DND-41 (cell line): ENCODE results near the gene GLCE.

Source experiments
- ATAC-seq: fragments of 200-7000 bp; cut with Tn5 transposase; 3 replicates; pipeline ENCODE4 v1.9.1; 2021; ENCODE audit warnings: low read depth; ENCODE audit not compliant: insufficient read depth
- DNase-seq: peaks from one replicate; pipeline ENCODE4 v3.0.0-alpha.2; 2020
- H2AFZ ChIP-seq: 2 replicates; pipeline ENCODE4 v1.6.0; 2012; ENCODE audit warnings: low read depth, low read length
- H3K27ac ChIP-seq: 2 replicates; pipeline ENCODE4 v1.5.1; 2012; ENCODE audit warnings: low read length, inconsistent platforms
- H3K27me3 ChIP-seq: fragments of 200-600 bp; sonication (generic); 2 replicates; pipeline ENCODE4 v1.6.0; 2012; ENCODE audit warnings: low read length, mild to moderate bottlenecking, inconsistent platforms; ENCODE audit not compliant: insufficient read depth, poor library complexity
- H3K36me3 ChIP-seq: 2 replicates; pipeline ENCODE4 v1.5.1; 2012; ENCODE audit warnings: low read length, inconsistent platforms; ENCODE audit not compliant: insufficient read depth
- H3K4me1 ChIP-seq: 2 replicates; pipeline ENCODE4 v1.5.1; 2012; ENCODE audit warnings: mild to moderate bottlenecking, low read length; ENCODE audit not compliant: insufficient read depth
- H3K4me2 ChIP-seq: 2 replicates; pipeline ENCODE4 v1.6.0; 2012; ENCODE audit warnings: mild to moderate bottlenecking, moderate library complexity, low read length, inconsistent platforms; ENCODE audit not compliant: insufficient read depth
- H3K4me3 ChIP-seq, 2 experiments: fragments of 200-600 bp in 1 of 2; shearing (Covaris generic) in 1 of 2; 2 replicates each; pipeline ENCODE4 v1.5.1; 2012 to 2016; ENCODE audit warnings: inconsistent platforms in 2 of 2, low read length in 2 of 2, mild to moderate bottlenecking in 2 of 2, low read depth in 1 of 2, moderate library complexity in 1 of 2
- H3K79me2 ChIP-seq: 2 replicates; pipeline ENCODE4 v1.6.0; 2012; ENCODE audit warnings: low read length, inconsistent platforms; ENCODE audit not compliant: insufficient read depth
- H3K9ac ChIP-seq: 2 replicates; pipeline ENCODE4 v1.6.0; 2012; ENCODE audit warnings: low read depth, mild to moderate bottlenecking, inconsistent platforms, low read length, moderate library complexity
- H3K9me3 ChIP-seq: 2 replicates; pipeline ENCODE4 v1.5.1; 2012; ENCODE audit warnings: low read length, moderate library complexity, mild to moderate bottlenecking, inconsistent platforms; ENCODE audit not compliant: insufficient read depth, severe bottlenecking
- H4K20me1 ChIP-seq: 2 replicates; pipeline ENCODE4 v1.6.0; 2012; ENCODE audit warnings: low read length; ENCODE audit not compliant: insufficient read depth
- CTCF ChIP-seq: IDR thresholded peaks from 2 replicates; pipeline ENCODE4 v1.5.1; 2012; ENCODE audit warnings: borderline replicate concordance, low read length, moderate library complexity, mild to moderate bottlenecking; ENCODE audit not compliant: poor library complexity, severe bottlenecking; ENCODE audit errors: extremely low read depth
- EZH2 ChIP-seq: IDR thresholded peaks from 3 replicates; pipeline ENCODE4 v1.6.1; 2012; ENCODE audit warnings: borderline replicate concordance, low read depth, mild to moderate bottlenecking, moderate library complexity, low read length, inconsistent platforms; ENCODE audit not compliant: severe bottlenecking

GLCE gene

GRCh38 chr15:69170597-69170996 lies 10.2 kb downstream of the GLCE start:
- no peaks in the 10 kb centered on the region for H3K36me3 ChIP-seq
- no peak for DNase-seq
- no peak overlapping the region for H2AFZ ChIP-seq
- no peaks in the 10 kb centered on the region for H3K4me1 ChIP-seq
- TF ChIP-seq EZH2, result no peak
- TF ChIP-seq CTCF, result no peak
- H3K4me3 ChIP-seq, result no peak overlapping the region
- H4K20me1 ChIP-seq, result no peaks in the 10 kb centered on the region
- H3K27ac ChIP-seq, result no peak overlapping the region
- H3K4me2 ChIP-seq, result no peak overlapping the region
- ATAC-seq, result no peak
- no peaks in the 10 kb centered on the region for H3K27me3 ChIP-seq
- H3K9ac ChIP-seq, result no peak overlapping the region
- H3K79me2 ChIP-seq, result no peaks in the 10 kb centered on the region
- H3K9me3 ChIP-seq, result no peaks in the 10 kb centered on the region

GRCh38 chr15:69172847-69173246 lies 12.4 kb downstream of the GLCE start:
- no peaks in the 10 kb centered on the region for H4K20me1 ChIP-seq
- no peak overlapping the region for H3K9ac ChIP-seq
- H3K36me3 ChIP-seq, result no peaks in the 10 kb centered on the region
- H2AFZ ChIP-seq, result no peak overlapping the region
- H3K9me3 ChIP-seq, result no peaks in the 10 kb centered on the region
- H3K79me2 ChIP-seq, result no peaks in the 10 kb centered on the region
- H3K27me3 ChIP-seq, result no peaks in the 10 kb centered on the region
- no peak overlapping the region for H3K4me3 ChIP-seq
- TF ChIP-seq CTCF (no peak), EZH2 (no peak)
- ATAC-seq, result no peak
- no peak overlapping the region for H3K4me2 ChIP-seq
- no peak for DNase-seq
- H3K27ac ChIP-seq, result no peak overlapping the region
- no peaks in the 10 kb centered on the region for H3K4me1 ChIP-seq

DNA sequence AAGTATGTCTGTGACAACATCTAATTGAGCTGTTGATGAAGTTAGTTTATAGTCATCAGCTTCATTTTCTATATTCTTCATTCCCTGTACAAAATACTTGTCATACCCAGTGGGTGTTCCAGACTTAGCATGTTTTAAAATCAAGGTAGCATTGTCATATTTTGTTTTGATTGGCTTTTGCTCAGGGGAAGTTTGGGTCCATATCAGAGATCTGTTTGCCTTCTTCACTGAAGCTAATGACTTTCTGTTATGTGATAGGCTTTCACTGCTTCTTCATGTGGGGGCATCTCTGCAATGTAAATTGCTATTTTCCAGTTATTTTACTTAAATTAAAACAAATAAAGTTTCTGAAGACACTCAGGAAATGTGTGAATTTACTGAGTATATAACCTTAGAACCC lies 15.1 kb downstream of the GLCE start:
- DNase-seq (no peak), ATAC-seq (no peak)
- H3K4me3 ChIP-seq, result no peak overlapping the region
- no peaks in the 10 kb centered on the region for H3K36me3 ChIP-seq
- no peak overlapping the region for H3K27ac ChIP-seq
- no peaks in the 10 kb centered on the region for H3K27me3 ChIP-seq
- H3K79me2 ChIP-seq, result no peaks in the 10 kb centered on the region
- 0 out of 2 replicates have a peak, but pooled peaks cover 1% of the 10 kb centered on the region for H4K20me1 ChIP-seq
- TF ChIP-seq CTCF, result no peak
- no peak for TF ChIP-seq EZH2
- H3K4me1 ChIP-seq, result no peaks in the 10 kb centered on the region
- no peaks in the 10 kb centered on the region for H3K9me3 ChIP-seq
- no peak overlapping the region for H2AFZ ChIP-seq
- H3K4me2 ChIP-seq, result no peak overlapping the region
- H3K9ac ChIP-seq, result no peak overlapping the region

DNA sequence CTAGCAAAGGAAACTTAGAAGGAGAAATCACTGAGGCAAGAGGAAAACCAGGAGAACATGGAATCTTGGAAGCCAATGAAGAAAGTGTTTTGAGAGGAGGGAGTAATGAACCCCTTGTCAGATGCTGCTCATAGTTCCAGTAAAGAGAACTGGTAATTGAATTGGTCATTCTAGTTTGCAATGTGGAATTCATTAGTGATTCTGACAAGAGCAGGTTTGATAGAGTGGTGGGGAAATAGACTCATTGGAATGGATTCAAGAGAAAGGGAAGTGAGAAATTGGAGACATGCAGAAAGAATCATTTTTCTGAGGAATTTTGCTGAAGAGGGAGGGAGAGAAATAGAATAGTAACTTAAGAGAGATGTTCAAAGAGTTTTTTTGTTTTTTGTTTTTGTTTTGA lies 21.0 kb downstream of the GLCE start:
- H4K20me1 ChIP-seq, result 0 out of 2 replicates have a peak, but pooled peaks cover 5% of the 10 kb centered on the region

More for the DNA sequence above, 21.0 kb downstream of the GLCE start:
- no peak overlapping the region for H2AFZ ChIP-seq
- H3K4me1 ChIP-seq, result no peaks in the 10 kb centered on the region
- no peak for DNase-seq
- no peak for TF ChIP-seq CTCF
- TF ChIP-seq EZH2, result no peak
- H3K36me3 ChIP-seq, result no peaks in the 10 kb centered on the region
- no peak overlapping the region for H3K9ac ChIP-seq
- no peaks in the 10 kb centered on the region for H3K79me2 ChIP-seq
- no peak overlapping the region for H3K4me2 ChIP-seq
- no peaks in the 10 kb centered on the region for H3K27me3 ChIP-seq
- no peak overlapping the region for H3K27ac ChIP-seq
- no peak overlapping the region for H3K4me3 ChIP-seq
- no peak for ATAC-seq
- H3K9me3 ChIP-seq, result no peaks in the 10 kb centered on the region
